Suprapubic skin (tissue), 4 donors: Measurements from ENCODE around the gene CAMK1D. TPM values are rescaled to one million over a fixed set of nuclear protein-coding genes. Genes with fewer than 3 reads are reported as not detected.

ENCODE experiments used
- DNase-seq, 2 donors: peaks; one replicate each; pipeline ENCODE4 v3.0.0-alpha.2; 2019; ENCODE audit warnings: low spot score in 2 of 2
- H3K27ac ChIP-seq: fragments of 200-600 bp; sonication (generic); one replicate; pipeline ENCODE4 v1.5.1; 2019
- H3K27me3 ChIP-seq: fragments of 200-600 bp; sonication (generic); one replicate; pipeline ENCODE4 v1.5.1; 2019
- H3K36me3 ChIP-seq: fragments of 200-600 bp; sonication (generic); one replicate; pipeline ENCODE4 v1.5.1; 2019
- H3K4me1 ChIP-seq: fragments of 200-600 bp; sonication (generic); one replicate; pipeline ENCODE4 v1.5.1; 2019
- H3K4me3 ChIP-seq: fragments of 200-600 bp; sonication (generic); one replicate; pipeline ENCODE4 v1.5.1; 2019; ENCODE audit warnings: mild to moderate bottlenecking
- H3K9me3 ChIP-seq: fragments of 200-600 bp; sonication (generic); one replicate; pipeline ENCODE4 v1.5.1; 2019
- EP300 ChIP-seq: sonication (generic); formaldehyde crosslinking; IDR thresholded peaks from one replicate; pipeline ENCODE4 v1.6.1; 2017; ENCODE audit warnings: antibody characterized with exemption
- POLR2A ChIP-seq, 2 donors: fragments of 450-650 bp; IDR thresholded peaks; one replicate each; pipeline ENCODE4 v1.6.1; 2017; ENCODE audit warnings: antibody characterized with exemption in 2 of 2, mild to moderate bottlenecking in 2 of 2, moderate library complexity in 2 of 2
- POLR2AphosphoS5 ChIP-seq, 3 donors: sonication (generic); formaldehyde crosslinking; IDR thresholded peaks; one replicate each; pipeline ENCODE4 v1.6.1; 2017; ENCODE audit warnings: antibody characterized with exemption in 3 of 3
- WGBS: methylation state at CpG from one replicate; pipeline ENCODE4 v1.1.5; 2018; 5-methylcytosine and 5-hydroxymethylcytosine counted together
- total RNA-seq, 4 donors: library from RNA; depleted of rRNA; stranded (reverse); fragments of >200 nt; gene quantifications; one replicate each; pipeline ENCODE4 v1.1.0, GENCODE V29; 2016
- TF ChIP-seq, protein P1 (sequence below), 2 donors: fragments of 200-600 bp in 1 of 2; fragments of 450-650 bp in 1 of 2; sonication (generic) in 1 of 2; IDR thresholded peaks; one replicate each; pipeline ENCODE4 v1.5.1; 2016 to 2019; ENCODE audit warnings: antibody characterized with exemption in 2 of 2, mild to moderate bottlenecking in 1 of 2, moderate library complexity in 1 of 2

Gene CAMK1D
- total RNA-seq, 4 donors from 2014 or later: 26.4 to 31.3 (median 30.2) TPM

DNA sequence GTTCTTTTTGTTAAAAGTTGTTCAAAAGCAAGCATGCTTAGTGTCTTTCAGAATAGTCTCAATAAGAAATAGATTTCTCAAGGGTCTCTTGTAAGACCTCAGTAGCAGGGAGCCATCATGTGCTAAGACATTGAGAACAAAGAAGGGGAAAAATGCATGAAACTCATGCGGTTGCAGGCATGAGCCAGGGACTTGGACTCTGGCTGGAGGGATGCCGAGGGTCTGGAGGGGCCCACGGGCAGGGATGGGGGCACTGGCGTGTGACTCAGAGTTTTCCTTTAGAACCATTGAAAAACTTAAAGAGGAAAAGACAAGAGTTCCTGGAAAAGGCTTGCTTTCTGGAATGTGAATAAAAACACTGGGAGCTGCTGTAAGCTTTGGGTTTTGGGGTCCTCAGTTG, 398.8 kb downstream of the CAMK1D start:
- TF ChIP-seq, protein P1, sequence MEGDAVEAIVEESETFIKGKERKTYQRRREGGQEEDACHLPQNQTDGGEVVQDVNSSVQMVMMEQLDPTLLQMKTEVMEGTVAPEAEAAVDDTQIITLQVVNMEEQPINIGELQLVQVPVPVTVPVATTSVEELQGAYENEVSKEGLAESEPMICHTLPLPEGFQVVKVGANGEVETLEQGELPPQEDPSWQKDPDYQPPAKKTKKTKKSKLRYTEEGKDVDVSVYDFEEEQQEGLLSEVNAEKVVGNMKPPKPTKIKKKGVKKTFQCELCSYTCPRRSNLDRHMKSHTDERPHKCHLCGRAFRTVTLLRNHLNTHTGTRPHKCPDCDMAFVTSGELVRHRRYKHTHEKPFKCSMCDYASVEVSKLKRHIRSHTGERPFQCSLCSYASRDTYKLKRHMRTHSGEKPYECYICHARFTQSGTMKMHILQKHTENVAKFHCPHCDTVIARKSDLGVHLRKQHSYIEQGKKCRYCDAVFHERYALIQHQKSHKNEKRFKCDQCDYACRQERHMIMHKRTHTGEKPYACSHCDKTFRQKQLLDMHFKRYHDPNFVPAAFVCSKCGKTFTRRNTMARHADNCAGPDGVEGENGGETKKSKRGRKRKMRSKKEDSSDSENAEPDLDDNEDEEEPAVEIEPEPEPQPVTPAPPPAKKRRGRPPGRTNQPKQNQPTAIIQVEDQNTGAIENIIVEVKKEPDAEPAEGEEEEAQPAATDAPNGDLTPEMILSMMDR (IDR thresholded peaks at IDR 0.05): no peak
- TF ChIP-seq POLR2AphosphoS5 (IDR thresholded peaks at IDR 0.05) (no peak), POLR2A (IDR thresholded peaks at IDR 0.05) (no peak), EP300 (no peak)
- H3K9me3 ChIP-seq: no peaks in the 10 kb centered on the region
- WGBS: 93% methylated on average over 4 of the region's 4 CpGs
- no peaks in the 10 kb centered on the region for H3K27me3 ChIP-seq
- no peak overlapping the region for H3K27ac ChIP-seq
- no peaks in the 10 kb centered on the region for H3K36me3 ChIP-seq
- no peak overlapping the region for H3K4me3 ChIP-seq
- no peaks in the 10 kb centered on the region for H3K4me1 ChIP-seq
- no peak for DNase-seq

DNA sequence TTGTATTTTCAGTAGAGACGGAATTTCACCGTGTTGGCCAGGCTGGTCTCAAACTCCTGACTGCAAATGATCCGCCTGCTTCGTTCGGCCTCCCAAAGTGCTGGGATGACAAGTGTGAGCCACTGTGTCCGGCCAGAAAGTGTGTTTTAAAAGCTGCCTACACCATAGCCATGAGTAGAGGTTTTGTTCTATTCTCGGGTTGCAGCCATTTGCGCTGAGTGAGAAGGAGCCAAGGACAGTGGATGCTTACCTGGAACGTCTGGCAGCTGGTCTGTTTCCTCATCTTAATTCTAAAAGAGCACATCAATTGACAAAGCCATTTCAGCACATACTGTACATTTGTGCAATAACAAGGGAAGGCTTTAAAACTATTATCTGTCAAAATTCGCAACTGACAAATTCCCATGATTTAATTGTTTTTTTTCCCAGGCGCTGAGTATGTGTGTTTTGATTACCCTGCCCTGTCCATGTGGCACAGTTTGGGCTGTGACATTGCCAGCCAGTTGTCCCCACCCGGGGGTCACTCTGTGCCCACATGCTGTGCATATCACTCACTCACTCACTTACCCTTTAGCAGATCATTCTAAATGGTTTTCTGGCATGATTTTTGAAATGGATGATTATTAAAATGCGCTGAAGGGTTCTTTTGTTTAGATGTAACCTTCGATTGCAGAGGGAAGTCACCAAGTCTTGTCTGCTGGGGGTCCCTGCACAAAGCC, 400.6 kb downstream of the CAMK1D start:
- Histone ChIP-seq H3K9me3 (no peaks in the 10 kb centered on the region), H3K36me3 (no peaks in the 10 kb centered on the region), H3K27ac (no peak overlapping the region), H3K27me3 (no peaks in the 10 kb centered on the region), H3K4me1 (no peaks in the 10 kb centered on the region), H3K4me3 (no peak overlapping the region)
- 96% methylated on average over 13 of the region's 14 CpGs for WGBS
- TF ChIP-seq, protein P1 (IDR thresholded peaks at IDR 0.05): no peak
- no peak for TF ChIP-seq EP300
- no peak for TF ChIP-seq POLR2AphosphoS5 (IDR thresholded peaks at IDR 0.05)
- TF ChIP-seq POLR2A (IDR thresholded peaks at IDR 0.05): no peak
- DNase-seq: no peak

GRCh38 chr10:12750526-12751201, 401.3 kb downstream of the CAMK1D start:
- H3K36me3 ChIP-seq: no peaks in the 10 kb centered on the region
- no peaks in the 10 kb centered on the region for H3K9me3 ChIP-seq
- H3K4me3 ChIP-seq: no peak overlapping the region
- DNase-seq: no peak
- no peaks in the 10 kb centered on the region for H3K27me3 ChIP-seq
- no peak overlapping the region for H3K27ac ChIP-seq
- no peak for TF ChIP-seq POLR2AphosphoS5 (IDR thresholded peaks at IDR 0.05)
- no peak for TF ChIP-seq POLR2A (IDR thresholded peaks at IDR 0.05)
- TF ChIP-seq, protein P1 (IDR thresholded peaks at IDR 0.05): no peak
- no peak for TF ChIP-seq EP300
- no peaks in the 10 kb centered on the region for H3K4me1 ChIP-seq
- 93% methylated on average over 11 of the region's 11 CpGs for WGBS

DNA sequence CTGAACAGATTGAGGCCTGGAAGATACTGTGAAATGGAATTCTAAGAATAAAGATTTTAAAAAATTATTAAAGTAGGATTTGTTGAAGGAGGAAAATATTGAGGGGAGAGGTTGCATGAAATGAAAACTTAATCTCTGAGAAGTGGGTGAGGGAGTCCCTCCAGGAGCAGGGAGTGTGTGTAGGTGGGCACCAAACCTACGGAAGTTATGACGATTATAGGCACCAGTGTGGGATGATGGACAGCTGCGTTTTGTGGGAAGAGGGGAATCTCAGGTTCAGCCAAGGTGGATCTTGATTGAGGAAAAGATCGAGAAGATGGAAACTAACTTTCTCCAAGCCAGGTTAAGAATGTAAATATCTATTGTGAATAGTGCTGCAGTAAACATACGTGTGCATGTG, 405.7 kb downstream of the CAMK1D start:
- no peaks in the 10 kb centered on the region for H3K4me1 ChIP-seq
- no peak for DNase-seq
- no peak overlapping the region for H3K27ac ChIP-seq
- TF ChIP-seq POLR2AphosphoS5 (IDR thresholded peaks at IDR 0.05) (no peak), POLR2A (IDR thresholded peaks at IDR 0.05) (no peak), EP300 (no peak)
- TF ChIP-seq, protein P1 (IDR thresholded peaks at IDR 0.05): no peak
- H3K36me3 ChIP-seq: no peaks in the 10 kb centered on the region
- H3K27me3 ChIP-seq: no peaks in the 10 kb centered on the region
- H3K4me3 ChIP-seq: no peak overlapping the region
- no peaks in the 10 kb centered on the region for H3K9me3 ChIP-seq
- WGBS: 91% methylated on average over 5 of the region's 5 CpGs

DNA sequence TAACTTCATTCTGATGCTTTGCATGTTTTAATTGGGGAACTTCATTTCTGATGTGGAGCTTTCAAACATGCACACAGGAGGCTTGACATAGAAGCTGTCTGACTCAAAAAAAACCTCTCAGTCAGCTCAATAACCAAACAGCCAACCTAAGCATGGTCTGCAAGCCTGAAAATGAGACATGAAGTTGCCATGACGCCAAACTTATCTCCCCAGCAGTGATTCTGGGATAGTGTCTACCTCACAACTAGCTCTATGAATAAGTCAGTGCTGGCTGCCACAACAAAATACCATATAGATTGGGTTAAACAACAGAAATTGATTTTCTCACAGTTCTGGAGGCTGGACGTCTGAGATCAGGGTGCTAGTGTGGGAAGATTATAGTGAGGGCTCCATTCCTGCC, 408.0 kb downstream of the CAMK1D start:
- TF ChIP-seq, protein P1 (IDR thresholded peaks at IDR 0.05): no peak
- TF ChIP-seq EP300 (no peak), POLR2A (IDR thresholded peaks at IDR 0.05) (no peak), POLR2AphosphoS5 (IDR thresholded peaks at IDR 0.05) (no peak)
- Histone ChIP-seq H3K36me3 (peaks cover 9% of the 10 kb centered on the region), H3K27me3 (no peaks in the 10 kb centered on the region), H3K4me3 (no peak overlapping the region), H3K4me1 (no peaks in the 10 kb centered on the region), H3K9me3 (no peaks in the 10 kb centered on the region), H3K27ac (no peak overlapping the region)
- DNase-seq: no peak
- 95% methylated on average over 2 of the region's 2 CpGs for WGBS
